HCT116 (cell line): ENCODE results near the gene TKTL2. TPM values are rescaled to one million over a fixed set of nuclear protein-coding genes. Genes with fewer than 3 reads are reported as not detected.

Experiments used
- ATAC-seq: fragments of 200-7000 bp; cut with Tn5 transposase; 2 replicates; pipeline ENCODE4 v1.9.1; 2020; ENCODE audit warnings: mild to moderate bottlenecking, moderate library complexity
- BruUV-seq: library from RNA; stranded (reverse); fragments of 400-500 nt; replicated peaks from 2 replicates; lab custom pipeline; 2021; lab: Mats Ljungman, UMichigan
- CTCF ChIA-PET: fragments of 300-600 bp; sonication (Branson Sonifier 250); formaldehyde crosslinking; loops from one replicate; lab custom pipeline; 2021; ENCODE audit warnings: antibody characterized with exemption; lab: Charles Lee
- POLR2A ChIA-PET: fragments of 300-600, 350-600 bp; sonication (Branson Sonifier 250); formaldehyde crosslinking; loops from one replicate; lab custom pipeline; 2021; ENCODE audit warnings: antibody characterized with exemption; lab: Charles Lee
- RAD21 ChIA-PET, 2 experiments: fragments of 300-600 bp; sonication (Branson Sonifier 250); formaldehyde crosslinking; loops; one replicate each; lab custom pipeline; 2023; ENCODE audit warnings: low total read pairs in 2 of 2; ENCODE audit not compliant: uncharacterized antibody in 2 of 2, unreplicated experiment in 2 of 2, low non-redundant PET in 1 of 2; lab: Charles Lee
- DNase-seq: peaks from one replicate; pipeline ENCODE4 v3.0.0-alpha.2; 2010; ENCODE audit warnings: low read depth, low spot score
- H2AFZ ChIP-seq: fragments of 200-600 bp; shearing (Covaris generic), sonication (generic); 2 replicates; pipeline ENCODE4 v1.6.1; 2017; ENCODE audit warnings: low read depth, mixed run types, mixed read lengths, antibody characterized with exemption, low read length; ENCODE audit not compliant: poor library complexity, severe bottlenecking
- H3K27ac ChIP-seq: 2 replicates; pipeline ENCODE4 v1.5.1; 2012; ENCODE audit warnings: low read depth, low read length
- H3K27me3 ChIP-seq: fragments of 200-600 bp; sonication (generic); 2 replicates; pipeline ENCODE4 v1.6.1; 2016; ENCODE audit warnings: mixed run types, low read length, mixed read lengths; ENCODE audit not compliant: insufficient read depth
- H3K36me3 ChIP-seq, 2 experiments: fragments of 200-500 bp in 1 of 2; fragments of 200-600 bp in 1 of 2; sonication (Bioruptor generic) in 1 of 2; sonication (generic) in 1 of 2; 2 replicates each; pipeline versions ENCODE4 v1.5.1 to v1.6.1; 2014 to 2016; ENCODE audit warnings: low read length in 2 of 2, inconsistent platforms in 1 of 2, mixed read lengths in 1 of 2, mixed run types in 1 of 2; ENCODE audit not compliant: insufficient read depth in 2 of 2, control insufficient read depth in 1 of 2
- H3K4me1 ChIP-seq, 2 experiments: fragments of 200-600 bp in 1 of 2; sonication (generic) in 1 of 2; 2 replicates each; pipeline versions ENCODE4 v1.5.1 to v1.6.1; 2012 to 2017; ENCODE audit warnings: low read length in 2 of 2, inconsistent platforms in 1 of 2, mild to moderate bottlenecking in 1 of 2, mixed read lengths in 1 of 2, mixed run types in 1 of 2, moderate library complexity in 1 of 2; ENCODE audit not compliant: insufficient read depth in 2 of 2, control insufficient read depth in 1 of 2
- H3K4me2 ChIP-seq: fragments of 200-600 bp; sonication (generic); 2 replicates; pipeline ENCODE4 v1.6.1; 2017; ENCODE audit warnings: mixed run types, low read length, mixed read lengths
- H3K4me3 ChIP-seq, 2 experiments: fragments of 200-600 bp in 1 of 2; sonication (generic) in 1 of 2; replicated peaks in 1 of 2; 2 replicates each; pipeline ENCODE4 v1.5.1; 2011 to 2016; ENCODE audit warnings: low read length in 2 of 2, control low read depth in 1 of 2, low read depth in 1 of 2, mild to moderate bottlenecking in 1 of 2, mixed read lengths in 1 of 2, mixed run types in 1 of 2
- H3K79me2 ChIP-seq: fragments of 200-600 bp; sonication (generic); 2 replicates; pipeline ENCODE4 v1.6.1; 2017; ENCODE audit warnings: mild to moderate bottlenecking, mixed run types, low read length, moderate library complexity, mixed read lengths; ENCODE audit not compliant: insufficient read depth
- H3K9ac ChIP-seq: fragments of 200-600 bp; sonication (generic); 2 replicates; pipeline ENCODE4 v1.6.1; 2016; ENCODE audit warnings: low read length, mixed read lengths
- H3K9me2 ChIP-seq: fragments of 200-600 bp; sonication (generic), shearing (Covaris generic); 2 replicates; pipeline ENCODE4 v1.6.1; 2017; ENCODE audit warnings: mixed run types, mild to moderate bottlenecking, moderate library complexity; ENCODE audit not compliant: insufficient read depth
- H3K9me3 ChIP-seq, 2 experiments: fragments of 200-500 bp in 1 of 2; fragments of 200-600 bp in 1 of 2; sonication (Bioruptor generic) in 1 of 2; sonication (generic) in 1 of 2; 2 replicates each; pipeline ENCODE4 v1.6.1; 2014 to 2017; ENCODE audit warnings: low read length in 2 of 2, mixed read lengths in 2 of 2, inconsistent platforms in 1 of 2, low read depth in 1 of 2, mild to moderate bottlenecking in 1 of 2, mixed run types in 1 of 2, moderate library complexity in 1 of 2; ENCODE audit not compliant: control insufficient read depth in 1 of 2, insufficient read depth in 1 of 2
- H4K20me1 ChIP-seq: fragments of 200-600 bp; sonication (generic), shearing (Covaris generic); 2 replicates; pipeline ENCODE4 v1.6.1; 2017; ENCODE audit warnings: mixed run types, mild to moderate bottlenecking, moderate library complexity; ENCODE audit not compliant: insufficient read depth
- CBX3 ChIP-seq: IDR thresholded peaks from 2 replicates; pipeline ENCODE4 v1.6.1; 2012; ENCODE audit warnings: low read depth
- CEBPB ChIP-seq: IDR thresholded peaks from 2 replicates; pipeline ENCODE4 v1.6.1; 2012; ENCODE audit warnings: low read depth
- EGR1 ChIP-seq: IDR thresholded peaks from 2 replicates; pipeline ENCODE4 v1.6.1; 2012; ENCODE audit warnings: low read depth
- EZH2 ChIP-seq: fragments of 200-600 bp; sonication (generic); IDR thresholded peaks from 2 replicates; pipeline ENCODE4 v1.6.1; 2017; ENCODE audit warnings: antibody characterized with exemption, mixed run types
- FOSL1 ChIP-seq: IDR thresholded peaks from 2 replicates; pipeline ENCODE4 v1.6.1; 2012; ENCODE audit warnings: low read depth
- JUND ChIP-seq: IDR thresholded peaks from 2 replicates; pipeline ENCODE4 v1.6.1; 2012
- POLR2A ChIP-seq: IDR thresholded peaks from 2 replicates; pipeline ENCODE4 v1.7.0; 2011; ENCODE audit warnings: borderline replicate concordance; ENCODE audit not compliant: insufficient read depth, insufficient read length; ENCODE audit errors: extremely low read depth
- POLR2AphosphoS5 ChIP-seq: IDR thresholded peaks from 2 replicates; pipeline ENCODE4 v1.6.1; 2011; ENCODE audit warnings: mild to moderate bottlenecking, low read depth, low read length, moderate library complexity
- RAD21 ChIP-seq: IDR thresholded peaks from 2 replicates; pipeline ENCODE4 v1.6.1; 2012; ENCODE audit warnings: low read depth, mild to moderate bottlenecking
- SIN3A ChIP-seq: IDR thresholded peaks from 2 replicates; pipeline ENCODE4 v1.6.1; 2012; ENCODE audit warnings: low read depth
- SP1 ChIP-seq: IDR thresholded peaks from 2 replicates; pipeline ENCODE4 v1.6.1; 2012; ENCODE audit warnings: low read depth
- TCF7L2 ChIP-seq: IDR thresholded peaks from 2 replicates; pipeline ENCODE4 v1.7.0; 2011; ENCODE audit warnings: borderline replicate concordance, inconsistent platforms; ENCODE audit not compliant: insufficient read depth, insufficient read length; ENCODE audit errors: extremely low read depth
- YY1 ChIP-seq: IDR thresholded peaks from 2 replicates; pipeline ENCODE4 v1.6.1; 2011; ENCODE audit warnings: low read length, low read depth, moderate library complexity, mild to moderate bottlenecking; ENCODE audit not compliant: insufficient replicate concordance; ENCODE audit errors: extremely low read depth
- intact Hi-C: fragments of 100-400 bp; cut with micrococcal nuclease; formaldehyde crosslinking; loops from 2 replicates; pipeline ENCODE4 v1.10.0; 2022
- total RNA-seq: library from RNA; stranded (reverse); gene quantifications from one replicate; pipeline ENCODE4 v1.2.1, GENCODE V29; 2021; ENCODE audit not compliant: unreplicated experiment
- TF ChIP-seq, protein P1 (sequence below): IDR thresholded peaks from 2 replicates; pipeline ENCODE4 v1.6.1; 2011; ENCODE audit warnings: mild to moderate bottlenecking, low read length, moderate library complexity; ENCODE audit not compliant: insufficient replicate concordance; ENCODE audit errors: extremely low read depth
- TF ChIP-seq, protein P2 (sequence below): IDR thresholded peaks from 2 replicates; pipeline ENCODE4 v1.6.1; 2012
- TF ChIP-seq, protein P3 (sequence below): IDR thresholded peaks from 2 replicates; pipeline ENCODE4 v1.6.1; 2012; ENCODE audit warnings: low read depth

Gene TKTL2
- total RNA-seq, 1 experiment from 2014 or later, result not detected

DNA sequence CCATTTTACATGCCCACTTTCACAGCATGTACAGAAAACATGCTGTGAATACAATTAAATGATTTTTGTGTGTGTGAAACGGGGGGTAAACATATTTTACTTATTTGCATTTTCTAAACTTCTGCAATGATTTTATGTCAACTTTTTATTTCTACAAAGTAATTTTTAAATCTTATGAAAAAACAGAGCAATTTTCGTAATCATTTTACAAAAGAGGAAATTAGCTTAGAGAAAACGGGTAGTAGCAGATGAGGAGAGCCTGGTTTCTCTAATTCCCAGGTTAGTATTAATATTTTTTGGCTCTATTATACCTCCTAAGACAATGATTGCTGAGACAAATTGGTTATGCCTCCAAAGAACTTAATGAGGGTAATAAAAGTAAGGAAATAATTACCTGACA, 3.2 kb downstream of the TKTL2 start:
- RAD21 ChIA-PET, result no interaction called here
- no peaks in the 10 kb centered on the region; the same call in 1 of the 2 replicates for H3K9me2 ChIP-seq
- no peak for DNase-seq
- POLR2A ChIA-PET, result no interaction called here
- CTCF ChIA-PET, result no interaction called here
- no peaks in the 10 kb centered on the region for H3K36me3 ChIP-seq
- TF ChIP-seq EZH2, result no peak
- TF ChIP-seq, protein P1, sequence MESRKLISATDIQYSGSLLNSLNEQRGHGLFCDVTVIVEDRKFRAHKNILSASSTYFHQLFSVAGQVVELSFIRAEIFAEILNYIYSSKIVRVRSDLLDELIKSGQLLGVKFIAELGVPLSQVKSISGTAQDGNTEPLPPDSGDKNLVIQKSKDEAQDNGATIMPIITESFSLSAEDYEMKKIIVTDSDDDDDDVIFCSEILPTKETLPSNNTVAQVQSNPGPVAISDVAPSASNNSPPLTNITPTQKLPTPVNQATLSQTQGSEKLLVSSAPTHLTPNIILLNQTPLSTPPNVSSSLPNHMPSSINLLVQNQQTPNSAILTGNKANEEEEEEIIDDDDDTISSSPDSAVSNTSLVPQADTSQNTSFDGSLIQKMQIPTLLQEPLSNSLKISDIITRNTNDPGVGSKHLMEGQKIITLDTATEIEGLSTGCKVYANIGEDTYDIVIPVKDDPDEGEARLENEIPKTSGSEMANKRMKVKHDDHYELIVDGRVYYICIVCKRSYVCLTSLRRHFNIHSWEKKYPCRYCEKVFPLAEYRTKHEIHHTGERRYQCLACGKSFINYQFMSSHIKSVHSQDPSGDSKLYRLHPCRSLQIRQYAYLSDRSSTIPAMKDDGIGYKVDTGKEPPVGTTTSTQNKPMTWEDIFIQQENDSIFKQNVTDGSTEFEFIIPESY, result no peak
- TF ChIP-seq CBX3, result no peak
- TF ChIP-seq, protein P2, sequence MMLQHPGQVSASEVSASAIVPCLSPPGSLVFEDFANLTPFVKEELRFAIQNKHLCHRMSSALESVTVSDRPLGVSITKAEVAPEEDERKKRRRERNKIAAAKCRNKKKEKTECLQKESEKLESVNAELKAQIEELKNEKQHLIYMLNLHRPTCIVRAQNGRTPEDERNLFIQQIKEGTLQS, result no peak
- no peak for TF ChIP-seq TCF7L2
- no peak for TF ChIP-seq CEBPB
- TF ChIP-seq RAD21, result no peak
- TF ChIP-seq EGR1, result no peak
- TF ChIP-seq POLR2AphosphoS5, result no peak
- TF ChIP-seq FOSL1, result no peak
- TF ChIP-seq JUND, result no peak
- TF ChIP-seq SP1, result no peak
- TF ChIP-seq YY1, result no peak
- TF ChIP-seq, protein P3, sequence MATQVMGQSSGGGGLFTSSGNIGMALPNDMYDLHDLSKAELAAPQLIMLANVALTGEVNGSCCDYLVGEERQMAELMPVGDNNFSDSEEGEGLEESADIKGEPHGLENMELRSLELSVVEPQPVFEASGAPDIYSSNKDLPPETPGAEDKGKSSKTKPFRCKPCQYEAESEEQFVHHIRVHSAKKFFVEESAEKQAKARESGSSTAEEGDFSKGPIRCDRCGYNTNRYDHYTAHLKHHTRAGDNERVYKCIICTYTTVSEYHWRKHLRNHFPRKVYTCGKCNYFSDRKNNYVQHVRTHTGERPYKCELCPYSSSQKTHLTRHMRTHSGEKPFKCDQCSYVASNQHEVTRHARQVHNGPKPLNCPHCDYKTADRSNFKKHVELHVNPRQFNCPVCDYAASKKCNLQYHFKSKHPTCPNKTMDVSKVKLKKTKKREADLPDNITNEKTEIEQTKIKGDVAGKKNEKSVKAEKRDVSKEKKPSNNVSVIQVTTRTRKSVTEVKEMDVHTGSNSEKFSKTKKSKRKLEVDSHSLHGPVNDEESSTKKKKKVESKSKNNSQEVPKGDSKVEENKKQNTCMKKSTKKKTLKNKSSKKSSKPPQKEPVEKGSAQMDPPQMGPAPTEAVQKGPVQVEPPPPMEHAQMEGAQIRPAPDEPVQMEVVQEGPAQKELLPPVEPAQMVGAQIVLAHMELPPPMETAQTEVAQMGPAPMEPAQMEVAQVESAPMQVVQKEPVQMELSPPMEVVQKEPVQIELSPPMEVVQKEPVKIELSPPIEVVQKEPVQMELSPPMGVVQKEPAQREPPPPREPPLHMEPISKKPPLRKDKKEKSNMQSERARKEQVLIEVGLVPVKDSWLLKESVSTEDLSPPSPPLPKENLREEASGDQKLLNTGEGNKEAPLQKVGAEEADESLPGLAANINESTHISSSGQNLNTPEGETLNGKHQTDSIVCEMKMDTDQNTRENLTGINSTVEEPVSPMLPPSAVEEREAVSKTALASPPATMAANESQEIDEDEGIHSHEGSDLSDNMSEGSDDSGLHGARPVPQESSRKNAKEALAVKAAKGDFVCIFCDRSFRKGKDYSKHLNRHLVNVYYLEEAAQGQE, result no peak
- TF ChIP-seq SIN3A, result no peak
- no peak for TF ChIP-seq POLR2A
- H2AFZ ChIP-seq, result no peak overlapping the region
- BruUV-seq, result no TSS peak
- no peaks in the 10 kb centered on the region for H3K9me3 ChIP-seq
- H3K4me1 ChIP-seq, result no peaks in the 10 kb centered on the region
- H3K27ac ChIP-seq, result no peak overlapping the region
- no peaks in the 10 kb centered on the region for H3K79me2 ChIP-seq
- no peak overlapping the region for H3K4me3 ChIP-seq
- H4K20me1 ChIP-seq, result no peaks in the 10 kb centered on the region
- intact Hi-C loops, result no loop called here
- no peak overlapping the region for H3K4me2 ChIP-seq
- H3K9ac ChIP-seq, result no peak overlapping the region
- no peak for ATAC-seq
- H3K27me3 ChIP-seq, result no peaks in the 10 kb centered on the region
